Esophagus muscularis mucosa (tissue), 4 donors: ENCODE measurements around the gene RBM45. TPM values are rescaled to one million over a fixed set of nuclear protein-coding genes. Genes with fewer than 3 reads are reported as not detected.

Experiments
- DNase-seq: peaks from one replicate; pipeline ENCODE4 v3.0.0-alpha.2; 2017; ENCODE audit errors: extremely low spot score
- H3K27ac ChIP-seq, 4 donors: fragments of 200-600 bp; sonication (generic); replicated peaks in 1 of 4; 1 replicate in 3 of 4; 2 replicates in 1 of 4; pipeline ENCODE4 v1.5.1; 2016 to 2019; ENCODE audit warnings: mild to moderate bottlenecking in 1 of 4
- H3K27me3 ChIP-seq, 4 donors: fragments of 200-600 bp; sonication (generic); one replicate each; pipeline versions ENCODE4 v1.5.1 to v1.6.0; 2016 to 2019
- H3K36me3 ChIP-seq, 4 donors: fragments of 200-600 bp; sonication (generic); one replicate each; pipeline ENCODE4 v1.5.1; 2016 to 2019
- H3K4me1 ChIP-seq, 4 donors: fragments of 200-600 bp; sonication (generic); one replicate each; pipeline ENCODE4 v1.5.1; 2016 to 2019
- H3K4me3 ChIP-seq, 4 donors: fragments of 200-600 bp; sonication (generic); 1 replicate in 2 of 4; 2 replicates in 2 of 4; pipeline ENCODE4 v1.5.1; 2016 to 2019; ENCODE audit warnings: mild to moderate bottlenecking in 4 of 4, moderate library complexity in 1 of 4
- H3K9me3 ChIP-seq, 4 donors: fragments of 200-600 bp; sonication (generic); 1 replicate in 3 of 4; 2 replicates in 1 of 4; pipeline ENCODE4 v1.5.1; 2016 to 2019
- CTCF ChIP-seq, 3 experiments: fragments of 200-600 bp in 2 of 3; fragments of 450-650 bp in 1 of 3; sonication (generic) in 2 of 3; IDR thresholded peaks; one replicate each; pipeline ENCODE4 v1.5.1; 2017 to 2019; ENCODE audit warnings: antibody characterized with exemption in 3 of 3, mild to moderate bottlenecking in 2 of 3, moderate library complexity in 1 of 3
- EP300 ChIP-seq: sonication (generic); formaldehyde crosslinking; IDR thresholded peaks from one replicate; pipeline ENCODE4 v1.6.1; 2017; ENCODE audit warnings: antibody characterized with exemption
- POLR2A ChIP-seq: fragments of 450-650 bp; IDR thresholded peaks from one replicate; pipeline ENCODE4 v1.6.1; 2017; ENCODE audit warnings: antibody characterized with exemption, moderate library complexity, mild to moderate bottlenecking, low read depth
- POLR2AphosphoS5 ChIP-seq, 2 donors: sonication (generic); formaldehyde crosslinking; IDR thresholded peaks; one replicate each; pipeline ENCODE4 v1.6.1; 2017; ENCODE audit warnings: antibody characterized with exemption in 2 of 2
- WGBS: methylation state at CpG from one replicate; pipeline ENCODE4 v1.1.5; 2018; 5-methylcytosine and 5-hydroxymethylcytosine counted together
- intact Hi-C: fragments of 100-400 bp; cut with DNase I; formaldehyde crosslinking; loops from one replicate; pipeline ENCODE4 v1.15.1; 2023
- total RNA-seq, 4 donors: library from RNA; depleted of rRNA; stranded (reverse); fragments of >200 nt; gene quantifications; one replicate each; pipeline versions ENCODE4 v1.1.0 to v1.2.1, GENCODE V29; 2016

RBM45 gene
- 10 to 100 TPM in 1 of 4 donors, 1 to 10 TPM in 3; 5.6 to 13.7 (median 7.4) TPM for total RNA-seq

- intact Hi-C loops = loop anchor here (5.0 kb wide), 2 partner anchors 170 to 300 kb away; no protein-coding TSS in a partner anchor
- Histone ChIP-seq H3K9me3 (no peaks in the 10 kb centered on the region), H3K36me3 (peaks cover 0 to 2% (median under 1%) of the 10 kb centered on the region in 4 donors), H3K4me3 (peak within 1 kb of the TSS; percentile 83 to 87 (median 86)), H3K4me1 (peaks cover 7 to 21% (median 20%) of the 10 kb centered on the region in 4 donors), H3K27me3 (peaks cover 0 to 6% (median 0%) of the 10 kb centered on the region in 4 donors), H3K27ac (peak within 1 kb of the TSS; percentile 79 to 86 (median 82))
- peak; percentile 97 for DNase-seq
- WGBS = under 1% methylated on average over 32 of the region's 60 CpGs
- TF ChIP-seq EP300 (no peak), CTCF (IDR thresholded peaks at IDR 0.05) (peak; percentile 91 to 98 (median 96)), POLR2A (no peak), POLR2AphosphoS5 (IDR thresholded peaks at IDR 0.05) (peak; percentile 80 to 85)
Observed at GRCh38 chr2:178112202-178113152, at the start of gene RBM45. TSS of gene RBM45 (plus strand) at chr2:178112437. CDS start at chr2:178112547, 110 bp downstream.

- TF ChIP-seq CTCF (IDR thresholded peaks at IDR 0.05) (no peak), POLR2A (no peak), EP300 (no peak), POLR2AphosphoS5 (IDR thresholded peaks at IDR 0.05) (no peak)
- intact Hi-C loops = no loop called here
- Histone ChIP-seq H3K27ac (no peak overlapping the region), H3K9me3 (no peaks in the 10 kb centered on the region), H3K4me1 (no peaks in the 10 kb centered on the region), H3K4me3 (no peak overlapping the region), H3K36me3 (no peaks in the 10 kb centered on the region), H3K27me3 (peaks cover 0 to 1% (median 0%) of the 10 kb centered on the region in 4 donors)
- WGBS = 98% methylated on average over 3 of the region's 3 CpGs
- DNase-seq = no peak
Observed at GRCh38 chr2:178066324-178066723, 45.9 kb upstream of the RBM45 start.

- Histone ChIP-seq H3K4me3 (no peak overlapping the region), H3K36me3 (no peaks in the 10 kb centered on the region), H3K27me3 (peaks cover 0 to 9% (median 0%) of the 10 kb centered on the region in 4 donors), H3K4me1 (peaks cover 0 to under 1% (median under 1%) of the 10 kb centered on the region in 4 donors), H3K9me3 (no peaks in the 10 kb centered on the region), H3K27ac (no peak overlapping the region)
- DNase-seq = no peak
- TF ChIP-seq POLR2AphosphoS5 (IDR thresholded peaks at IDR 0.05) (no peak), POLR2A (no peak), CTCF (IDR thresholded peaks at IDR 0.05) (no peak), EP300 (no peak)
- WGBS = 82% methylated on average over 1 of the region's 1 CpG
- intact Hi-C loops = no loop called here
Observed at GRCh38 chr2:178066890-178067669, 45.2 kb upstream of the RBM45 start.

- WGBS = 82% methylated on average over 1 of the region's 1 CpG
- no peak for TF ChIP-seq POLR2AphosphoS5 (IDR thresholded peaks at IDR 0.05)
- TF ChIP-seq CTCF (IDR thresholded peaks at IDR 0.05) = no peak
- no peak for TF ChIP-seq POLR2A
- TF ChIP-seq EP300 = no peak
Observed at GRCh38 chr2:178068823-178069454, 43.3 kb upstream of the RBM45 start.

More at GRCh38 chr2:178068823-178069454, 43.3 kb upstream of the RBM45 start:
- Histone ChIP-seq H3K27ac (no peak overlapping the region), H3K27me3 (peaks cover 0 to 13% (median 0%) of the 10 kb centered on the region in 4 donors), H3K9me3 (no peaks in the 10 kb centered on the region), H3K36me3 (no peaks in the 10 kb centered on the region), H3K4me1 (peaks cover 12 to 16% (median 15%) of the 10 kb centered on the region in 4 donors), H3K4me3 (no peak overlapping the region)
- DNase-seq = no peak
- intact Hi-C loops = no loop called here
